GM18519 (cell line): ENCODE data around the gene ZDHHC5.
"Not testable (repeated sequence)": the region's sequence is repeated elsewhere in the genome, so short reads cannot be mapped to it uniquely, and the experiment has no call there.

Experiments used
- ATAC-seq: cut with Tn5 transposase; IDR thresholded peaks from one replicate; pipeline ENCODE4 v1.9.1; 2021; ENCODE audit warnings: mild to moderate bottlenecking, moderate library complexity; ENCODE audit not compliant: unreplicated experiment, low FRiP score

The ZDHHC5 gene

DNA sequence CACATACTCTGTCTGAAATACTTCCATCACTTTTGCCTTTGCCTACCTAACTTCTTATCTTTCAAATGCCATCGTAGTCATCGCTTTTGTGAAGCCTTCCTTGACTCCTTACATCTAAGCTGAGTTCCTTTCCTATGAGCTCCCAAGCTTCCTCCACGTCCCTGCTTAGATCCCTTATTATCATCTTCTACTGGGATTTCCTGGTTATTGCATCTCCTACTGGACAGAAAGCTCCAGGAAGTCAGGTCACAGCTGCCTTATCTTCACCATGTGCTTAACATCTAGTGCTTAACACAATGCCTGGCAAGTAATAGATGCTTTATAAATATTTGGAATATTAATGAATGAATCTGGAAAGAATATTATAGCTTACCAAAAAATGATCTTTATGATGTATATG is 24.1 kb upstream of the ZDHHC5 start:
- no peak for ATAC-seq

DNA sequence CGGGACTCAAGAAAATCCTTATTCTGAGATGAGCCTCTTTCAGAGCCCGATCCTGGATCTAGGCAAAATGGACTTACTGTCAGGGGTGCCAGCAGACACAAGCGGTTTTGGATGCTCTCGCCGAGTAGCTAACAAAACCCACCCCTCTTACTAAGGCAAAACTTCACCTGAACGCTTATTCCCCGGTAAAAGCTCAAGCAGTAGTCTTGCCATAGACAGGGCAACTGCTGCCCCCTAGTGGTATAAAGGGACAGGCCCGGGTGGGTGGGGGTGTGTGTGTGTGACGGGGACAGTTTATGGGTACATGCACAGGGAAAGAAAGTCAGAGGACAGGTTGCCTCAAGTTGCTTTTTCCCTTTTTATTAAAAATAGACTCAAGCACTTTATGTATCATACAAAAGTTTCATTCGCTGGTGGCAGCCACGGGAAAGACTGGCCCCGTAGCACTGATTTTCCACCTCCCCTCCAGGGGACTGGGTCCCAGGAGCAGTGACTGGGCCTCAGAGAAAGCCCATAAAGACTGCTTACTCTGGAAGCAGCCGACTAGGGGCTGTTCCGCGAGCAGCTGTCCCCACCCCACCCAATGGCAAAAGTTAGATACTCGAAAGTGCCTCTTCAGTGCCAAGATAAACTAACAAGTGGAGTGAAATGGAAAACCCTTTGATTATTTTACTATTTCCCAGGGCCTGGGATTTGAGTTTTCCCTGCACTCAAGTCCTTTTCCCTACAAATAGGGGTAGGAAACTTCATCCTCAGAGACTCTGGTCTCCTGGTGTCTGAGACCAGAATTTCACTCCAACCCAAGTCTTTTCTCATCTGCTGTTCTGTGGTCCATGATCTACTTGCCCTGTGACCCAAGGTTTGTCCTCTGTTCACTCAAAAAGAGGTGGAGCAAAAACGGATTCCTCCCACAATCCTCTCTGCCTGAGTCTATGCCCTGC is 22.9 kb upstream of the ZDHHC5 start:
- ATAC-seq, result peak; percentile 45

DNA sequence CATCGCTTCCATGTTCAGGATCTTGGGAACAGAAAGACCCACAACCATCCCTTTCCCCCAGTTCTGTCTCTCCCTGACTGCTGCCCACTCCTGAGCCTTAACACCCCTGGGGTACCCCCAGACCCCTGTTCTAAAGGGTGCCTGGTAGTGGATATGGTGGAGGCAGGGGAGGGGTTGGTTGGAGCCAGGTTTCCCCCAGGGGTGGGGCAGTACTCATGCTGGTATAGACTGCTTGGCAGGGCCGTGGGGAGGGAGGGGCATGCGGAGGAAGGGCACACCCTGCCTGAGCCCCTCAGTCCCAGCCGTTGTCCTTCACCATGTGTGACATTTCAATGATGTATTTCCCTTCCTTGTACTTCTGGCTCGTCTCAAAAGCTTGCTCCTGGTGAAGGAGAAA is 22.2 kb upstream of the ZDHHC5 start:
- ATAC-seq, result no peak

DNA sequence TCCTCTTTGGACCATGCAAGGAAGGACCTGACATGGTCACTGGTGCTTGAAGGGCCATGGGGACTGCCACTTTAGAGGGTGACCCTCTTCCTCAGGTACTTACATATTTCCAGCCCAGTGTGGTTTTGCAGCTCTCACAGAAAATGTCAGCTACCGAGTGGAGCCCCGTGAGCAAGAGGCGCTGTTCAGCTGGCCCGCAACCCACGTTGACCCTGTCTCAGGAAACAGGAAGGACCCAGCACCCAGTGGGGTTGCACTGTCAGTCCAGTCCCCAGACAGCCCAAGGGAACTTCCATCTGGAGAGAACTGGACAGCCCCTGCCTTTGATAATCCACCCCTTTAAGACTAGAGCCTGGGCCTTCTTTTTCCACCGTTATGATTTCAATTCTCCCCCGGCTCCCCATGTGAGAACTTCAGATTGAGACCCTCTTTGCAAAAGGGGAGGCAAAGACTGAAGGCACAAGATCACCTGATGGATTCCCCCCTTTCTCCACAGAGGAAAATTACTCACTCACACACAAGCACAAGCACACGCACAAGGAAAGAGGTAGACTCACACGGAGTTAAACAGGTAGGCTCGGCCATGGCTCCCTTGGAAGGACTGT is 21.6 kb upstream of the ZDHHC5 start:
- ATAC-seq, result no peak

DNA sequence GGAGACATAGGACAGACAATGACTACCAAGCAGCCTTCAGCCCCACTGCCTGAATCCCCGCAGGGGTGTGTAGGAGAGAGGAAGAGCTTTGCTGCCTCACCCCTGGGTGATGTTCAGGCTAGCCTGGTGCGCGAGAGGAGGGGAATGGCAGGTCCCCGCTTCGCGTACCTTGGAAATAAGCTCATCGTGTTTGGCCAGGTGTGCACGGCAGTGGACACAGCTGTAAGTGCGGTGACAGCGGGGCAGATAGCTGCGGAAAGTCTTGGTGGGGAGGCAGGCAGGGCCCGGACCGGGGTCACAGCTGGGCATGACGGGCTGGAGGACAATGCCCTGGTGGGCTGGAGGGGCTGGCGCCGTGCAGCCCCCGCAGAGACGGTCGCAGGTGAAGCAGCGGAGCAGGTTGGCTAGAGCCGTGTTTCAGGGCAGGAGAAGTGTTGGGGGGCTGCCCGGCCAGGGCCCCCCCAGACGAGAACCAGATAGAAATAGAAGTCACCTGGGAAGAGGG is 21.1 kb upstream of the ZDHHC5 start:
- ATAC-seq, result no peak

DNA sequence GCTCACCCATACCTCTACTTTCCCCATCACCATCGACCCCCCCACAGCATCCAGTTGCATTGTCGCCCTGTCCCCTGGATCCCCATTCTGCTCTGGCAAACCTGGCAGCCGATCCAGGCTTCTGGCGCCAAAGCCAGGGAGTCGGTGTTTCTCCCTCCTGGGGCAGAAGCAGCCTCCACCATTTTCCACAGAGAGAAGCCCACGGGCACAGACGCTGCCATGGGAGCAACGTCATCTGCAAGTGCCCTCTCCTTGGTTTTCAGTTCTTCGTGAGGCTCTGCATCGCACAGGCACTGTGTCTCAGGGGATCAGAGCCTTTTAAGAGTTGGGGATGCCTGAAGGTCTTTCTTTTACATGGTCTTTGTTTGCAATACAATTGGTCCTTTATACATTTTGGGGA is 20.5 kb upstream of the ZDHHC5 start:
- ATAC-seq, result no peak

DNA sequence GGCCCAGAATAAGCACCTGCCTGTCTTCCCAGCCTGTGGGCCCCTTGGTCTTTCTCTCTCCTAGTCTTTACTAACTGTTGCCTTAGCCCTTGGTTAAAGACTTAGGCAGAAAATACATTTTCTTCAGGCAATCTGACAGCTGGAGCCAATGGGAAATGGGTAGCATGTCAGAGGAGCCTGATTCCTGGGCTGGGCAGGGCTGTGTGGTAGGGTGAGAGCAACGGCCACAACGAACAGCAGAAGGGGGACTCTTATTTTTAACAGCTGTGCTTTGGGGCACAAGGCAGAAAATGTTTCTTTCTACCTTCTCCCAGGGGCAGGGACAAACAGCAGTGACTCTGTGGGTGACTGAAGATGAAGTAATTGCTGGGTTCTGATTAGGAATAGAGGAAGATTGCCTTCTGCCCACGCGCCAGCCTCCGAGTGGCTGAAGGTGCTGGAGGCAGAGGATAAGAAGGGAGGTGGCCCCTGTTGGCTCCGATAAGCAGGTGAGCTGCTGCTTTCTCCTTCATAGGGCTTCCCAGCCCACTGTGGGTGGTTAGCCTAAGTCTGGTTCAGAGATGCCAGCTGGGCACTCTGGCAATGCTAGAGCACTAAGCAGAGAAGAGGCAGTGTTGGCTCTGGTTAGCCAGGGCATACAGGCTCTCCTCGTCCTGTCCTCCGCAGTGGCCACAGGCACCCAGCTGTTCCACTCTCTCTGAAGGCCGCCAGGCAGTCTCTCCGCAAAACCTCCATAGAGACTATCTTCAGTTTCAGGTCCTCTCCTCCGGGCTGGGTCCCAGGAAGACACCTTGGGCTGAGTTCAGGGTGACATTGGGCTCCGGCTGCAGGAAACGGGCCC is 19.7 kb upstream of the ZDHHC5 start:
- ATAC-seq, result no peak

DNA sequence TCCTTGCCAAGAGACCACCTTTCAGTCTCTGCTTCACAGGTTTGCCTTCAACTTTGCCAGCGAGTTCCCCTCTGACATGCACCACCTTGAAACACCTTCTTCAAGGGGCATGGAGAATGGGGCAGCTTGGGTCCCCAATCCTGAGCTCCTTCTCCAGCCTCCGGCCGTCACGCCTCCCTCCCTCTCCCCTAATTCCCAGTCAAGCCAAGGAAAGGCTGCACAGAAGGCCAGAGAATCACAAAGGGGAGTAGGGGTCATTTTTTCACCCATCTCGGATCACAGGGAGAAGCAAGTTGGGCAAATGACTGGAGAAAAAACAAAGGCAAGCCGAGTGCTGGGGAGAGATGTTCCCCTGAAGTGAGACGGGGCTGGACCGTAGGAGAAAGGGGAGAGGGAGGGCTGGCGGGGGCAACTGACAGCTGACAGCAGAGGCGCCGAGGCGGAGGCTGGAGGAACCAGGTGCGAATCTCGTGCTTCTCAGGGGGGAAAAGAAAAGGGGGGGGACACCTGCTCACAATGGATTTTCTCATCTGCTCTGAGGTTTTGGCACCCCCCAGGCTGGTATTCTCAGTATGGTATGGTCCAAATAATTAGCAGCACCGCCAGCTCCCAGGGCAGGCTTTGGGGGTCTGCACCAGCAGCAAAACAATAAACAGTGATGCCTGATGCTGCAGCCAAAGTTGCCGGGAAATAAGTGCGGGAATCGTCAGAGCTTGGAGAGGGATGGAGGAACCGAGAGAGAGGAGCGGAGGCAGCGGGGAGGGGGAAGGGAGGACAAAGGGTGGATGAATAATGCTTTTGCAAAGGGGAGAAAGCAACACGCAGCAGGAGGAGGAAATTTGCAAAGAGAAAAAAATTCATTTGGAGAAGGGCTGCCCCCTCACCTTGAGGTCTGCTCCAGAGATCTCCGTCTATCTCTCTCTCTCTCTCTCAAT is 18.8 kb upstream of the ZDHHC5 start:
- ATAC-seq, result no peak

DNA sequence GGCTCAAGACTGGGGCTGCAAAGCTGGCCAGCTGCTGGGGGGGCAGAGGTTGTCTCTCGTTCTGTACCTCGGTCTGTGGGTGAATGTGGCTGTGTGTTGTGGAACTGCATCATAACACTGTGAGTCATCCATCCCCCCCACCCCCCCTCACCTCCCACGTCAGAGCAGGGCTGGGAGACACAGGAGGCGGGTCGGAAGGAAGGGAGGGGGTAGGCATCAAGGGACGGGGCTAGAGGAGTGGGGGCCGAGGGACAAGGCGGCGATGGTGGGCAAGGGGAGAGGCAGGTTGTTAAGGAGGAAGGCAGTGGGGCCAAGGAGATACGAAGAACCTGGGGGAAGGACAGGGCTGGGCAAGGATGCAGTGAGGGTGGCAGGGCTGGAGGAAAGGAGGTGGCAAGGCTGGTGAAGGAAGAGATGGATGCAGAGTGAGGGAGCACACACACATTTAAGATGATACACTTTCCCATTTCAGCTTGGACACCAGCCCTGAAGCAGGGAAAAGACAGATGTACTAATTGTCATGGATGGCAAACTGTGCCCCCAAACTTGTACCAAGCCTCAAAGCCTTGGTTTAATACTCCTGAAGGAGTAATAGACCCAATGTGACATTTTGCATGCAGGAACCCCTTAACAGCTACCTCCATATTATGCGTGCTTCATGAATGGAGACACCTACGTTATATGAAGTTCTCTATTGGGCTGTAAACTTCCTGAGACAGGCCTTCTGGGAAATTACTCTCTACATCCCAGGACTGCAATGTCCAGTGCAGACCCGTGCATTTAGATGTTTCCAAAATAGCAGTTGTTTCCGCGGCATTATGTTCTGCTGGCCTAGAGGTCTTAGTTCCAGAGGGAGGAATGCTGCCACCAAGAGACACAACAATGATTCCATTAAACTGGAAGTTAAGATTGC is 17.8 kb upstream of the ZDHHC5 start, which contains the start of gene YPEL4:
Gene YPEL4 (minus strand): TSS at position 87 of the 913 bp plus-strand sequence. CDS start 2,805 bp downstream, outside the sequence.
- no peak for ATAC-seq

DNA sequence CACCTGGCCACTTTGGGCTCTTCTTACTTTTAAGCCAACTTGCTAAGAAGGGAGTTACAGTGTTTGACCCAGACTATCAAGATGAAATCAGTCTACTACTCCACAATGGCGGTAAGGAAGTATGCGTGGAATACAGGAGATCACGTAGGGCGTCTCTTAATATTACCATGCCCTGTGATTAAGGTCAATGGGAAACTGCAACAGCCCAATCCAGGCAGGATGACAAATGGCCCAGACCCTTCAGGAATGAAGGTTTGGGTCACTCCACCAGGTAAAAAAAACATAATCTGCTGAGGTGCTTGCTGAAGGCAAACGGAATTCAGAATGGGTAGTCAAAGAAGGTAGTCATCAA is 17.2 kb upstream of the ZDHHC5 start:
- no peak for ATAC-seq

DNA sequence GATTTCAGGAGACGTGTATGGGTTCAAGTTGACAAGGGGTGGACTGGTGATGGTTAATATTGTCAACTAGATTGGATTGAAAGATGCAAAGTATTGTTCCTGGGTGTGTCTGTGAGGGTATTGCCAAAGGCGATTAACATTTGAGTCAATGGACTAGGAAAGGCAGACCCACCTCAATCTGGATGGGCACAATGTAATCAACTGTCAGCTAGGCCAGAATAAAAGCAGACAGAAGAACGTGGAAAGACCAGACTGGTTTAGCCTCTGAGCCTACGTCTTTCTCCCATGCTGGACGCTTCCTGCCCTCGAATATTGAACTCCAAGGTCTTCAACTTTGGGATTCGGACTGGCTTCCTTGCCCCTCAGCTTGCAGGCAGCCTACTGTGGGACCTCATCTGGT is 16.5 kb upstream of the ZDHHC5 start:
- ATAC-seq, result no peak

DNA sequence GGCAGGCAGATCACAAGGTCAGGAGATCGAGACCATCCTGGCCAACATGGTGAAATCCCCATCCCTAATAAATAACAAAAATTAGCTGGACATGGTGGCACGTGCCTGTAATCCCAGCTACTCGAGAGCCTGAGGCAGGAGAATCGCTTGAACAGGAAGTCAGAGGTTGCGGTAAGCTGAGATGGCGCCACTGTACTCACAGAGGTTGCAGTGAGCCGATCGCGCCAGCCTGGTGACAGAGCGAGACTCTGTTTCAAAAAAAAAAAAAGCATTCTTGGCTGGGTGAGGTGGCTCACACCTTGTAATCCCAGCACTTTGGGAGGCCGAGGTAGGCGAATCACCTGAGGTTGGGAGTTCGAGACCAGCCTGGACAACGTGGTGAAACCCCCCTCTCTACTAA is 15.7 kb upstream of the ZDHHC5 start:
- not testable (repeated sequence) for ATAC-seq

DNA sequence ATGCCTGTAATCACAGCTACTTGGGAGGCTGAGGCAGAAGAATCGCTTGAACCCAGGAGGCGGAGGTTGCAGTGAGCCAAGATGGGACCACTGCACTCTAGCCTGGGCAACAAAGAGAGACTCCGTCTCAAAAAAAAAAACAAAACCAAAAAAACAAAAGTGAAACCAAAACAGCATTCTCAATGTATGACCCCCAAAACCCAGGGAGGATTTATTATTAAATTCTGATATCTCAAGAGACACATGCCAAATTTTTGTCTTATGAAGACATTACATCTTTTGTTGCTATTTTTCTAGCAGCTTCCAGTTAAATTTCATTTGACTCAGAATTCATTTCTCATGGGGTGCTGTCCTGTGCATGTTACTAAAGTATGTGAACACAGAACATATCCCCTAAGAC is 15.3 kb upstream of the ZDHHC5 start:
- no peak for ATAC-seq

DNA sequence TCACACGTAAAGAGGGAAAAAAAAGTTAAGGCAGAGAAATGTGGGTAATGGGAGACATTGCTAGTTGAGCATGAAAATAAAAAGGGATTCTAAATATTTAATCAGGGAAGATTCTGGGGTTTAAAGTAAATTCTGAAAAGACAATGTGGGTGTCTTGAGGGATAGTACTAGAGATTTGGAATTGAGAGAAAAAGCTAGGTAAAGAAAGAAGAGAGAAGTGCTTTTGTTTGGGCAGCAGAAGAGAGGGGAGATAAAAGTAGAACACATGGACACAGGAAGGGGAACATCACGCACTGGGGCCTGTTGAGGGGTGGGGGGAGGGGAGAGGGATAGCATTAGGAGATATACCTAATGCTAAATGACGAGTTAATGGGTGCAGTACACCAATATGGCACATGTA is 14.8 kb upstream of the ZDHHC5 start:
- no peak for ATAC-seq

DNA sequence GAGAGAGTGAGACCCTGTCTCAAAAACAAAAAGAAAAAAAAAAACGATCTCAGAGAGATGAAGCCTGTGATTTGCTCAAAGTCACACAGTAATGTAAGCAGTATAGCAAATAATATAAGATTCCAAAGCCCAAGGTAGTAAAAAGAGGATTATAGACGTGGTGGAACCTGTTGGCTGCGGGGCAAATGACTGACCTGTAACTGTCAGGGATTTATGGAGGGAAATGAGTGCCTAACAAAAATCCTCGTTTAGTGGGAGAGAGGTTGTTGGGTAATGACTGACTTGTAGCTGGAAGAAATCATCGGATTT is 11.1 kb upstream of the ZDHHC5 start:
- ATAC-seq, result no peak

DNA sequence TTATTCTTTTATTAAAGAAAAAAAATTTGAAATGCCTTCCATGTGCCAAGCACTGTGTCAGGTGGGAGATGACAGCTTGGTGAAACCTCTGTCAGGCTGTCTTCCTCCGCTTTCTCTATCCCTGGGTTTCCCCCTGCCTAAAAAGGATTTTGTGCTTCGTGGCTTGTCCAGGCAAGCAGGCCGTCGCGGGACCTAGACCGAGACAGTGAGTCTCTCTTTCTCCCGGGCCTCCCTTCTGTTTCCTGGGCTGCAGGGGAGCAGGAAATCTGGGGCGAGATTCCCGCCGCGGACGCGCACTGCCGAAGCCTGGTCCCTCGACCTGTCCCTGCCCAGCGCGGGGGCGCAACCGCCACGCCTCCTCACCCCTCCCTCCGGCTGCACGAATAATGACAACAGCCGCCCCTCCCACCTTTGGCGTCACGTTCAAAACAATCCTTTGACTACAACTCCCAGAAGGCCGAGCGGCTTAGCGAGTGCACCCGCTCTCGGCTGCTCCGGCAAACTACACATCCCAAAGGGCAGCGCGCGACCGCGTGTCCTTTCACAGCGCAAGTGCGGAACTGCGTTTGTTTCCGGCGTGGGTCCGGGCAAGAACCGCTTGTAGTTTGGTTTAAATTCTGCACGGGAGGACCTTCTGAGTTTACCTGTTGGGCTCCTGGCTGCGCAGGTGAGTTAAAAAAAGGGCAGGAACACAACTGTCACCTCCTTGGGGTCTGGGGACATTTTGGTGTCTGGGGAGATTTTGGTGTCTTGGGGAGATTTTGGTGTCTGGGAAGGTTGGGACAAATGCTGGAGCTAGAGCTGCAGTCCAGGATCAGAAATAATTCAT is 10.5 kb upstream of the ZDHHC5 start, which contains the start of gene CLP1:
Gene CLP1 (plus strand): TSS at position 569 of the 829 bp plus-strand sequence. CDS start 1,715 bp downstream, outside the sequence.
- ATAC-seq, result peak; percentile 99

DNA sequence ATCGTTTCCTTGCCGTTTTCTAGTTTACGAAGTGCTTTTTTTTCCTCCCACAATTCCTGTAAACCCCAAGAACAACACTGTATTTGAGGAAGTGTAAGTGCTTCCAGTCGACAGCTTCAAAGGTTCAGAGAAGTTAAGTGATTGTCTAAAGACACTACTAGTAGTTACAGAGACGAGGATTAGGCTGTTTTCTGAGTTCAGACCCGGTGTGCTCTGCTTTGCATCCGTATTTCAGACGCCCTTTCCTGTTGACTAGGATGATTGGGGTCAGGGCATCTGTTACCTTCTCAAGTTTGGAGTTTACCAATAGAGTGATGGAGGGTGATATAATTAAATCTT is 9.9 kb upstream of the ZDHHC5 start:
- ATAC-seq, result no peak

DNA sequence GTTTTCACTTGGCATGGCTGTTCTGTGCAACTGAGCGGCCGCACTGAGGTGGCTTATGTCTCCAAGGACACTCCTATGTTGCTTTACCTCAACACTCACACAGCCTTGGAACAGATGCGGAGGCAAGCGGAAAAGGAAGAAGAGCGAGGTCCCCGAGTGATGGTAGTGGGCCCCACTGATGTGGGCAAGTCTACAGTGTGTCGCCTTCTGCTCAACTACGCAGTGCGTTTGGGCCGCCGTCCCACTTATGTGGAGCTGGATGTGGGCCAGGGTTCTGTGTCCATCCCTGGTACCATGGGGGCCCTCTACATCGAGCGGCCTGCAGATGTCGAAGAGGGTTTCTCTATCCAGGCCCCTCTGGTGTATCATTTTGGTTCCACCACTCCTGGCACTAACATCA is 8.2 kb upstream of the ZDHHC5 start:
- no peak for ATAC-seq
